Sigmoid colon (tissue), 7 donors: ENCODE results near the gene CACNA1E. TPM values are rescaled to one million over a fixed set of nuclear protein-coding genes. Genes with fewer than 3 reads are reported as not detected.

ENCODE experiments used
- DNase-seq: peaks from one replicate; pipeline ENCODE4 v3.0.0-alpha.2; 2019
- H3K27ac ChIP-seq, 4 donors: fragments of 200-600 bp; sonication (generic); one replicate each; pipeline ENCODE4 v1.5.1; 2016 to 2019; ENCODE audit warnings: mild to moderate bottlenecking in 1 of 4
- H3K27me3 ChIP-seq, 3 donors: fragments of 200-600 bp; sonication (generic); one replicate each; pipeline ENCODE4 v1.5.1; 2019; ENCODE audit warnings: mild to moderate bottlenecking in 1 of 3
- H3K36me3 ChIP-seq, 4 donors: fragments of 200-600 bp; sonication (generic); one replicate each; pipeline ENCODE4 v1.5.1; 2016 to 2019
- H3K4me1 ChIP-seq, 4 donors: fragments of 200-600 bp; sonication (generic); one replicate each; pipeline ENCODE4 v1.5.1; 2017 to 2019
- H3K4me3 ChIP-seq, 4 donors: fragments of 200-600 bp; sonication (generic); one replicate each; pipeline ENCODE4 v1.5.1; 2017 to 2019; ENCODE audit warnings: mild to moderate bottlenecking in 2 of 4, moderate library complexity in 1 of 4
- H3K9me3 ChIP-seq, 4 donors: fragments of 200-600 bp in 3 of 4; sonication (generic) in 3 of 4; one replicate each; pipeline versions ENCODE4 v1.5.1 to v1.6.1; 2013 to 2019
- EP300 ChIP-seq, 4 donors: sonication (generic); formaldehyde crosslinking; IDR thresholded peaks; one replicate each; pipeline ENCODE4 v1.6.1; 2017; ENCODE audit warnings: antibody characterized with exemption in 4 of 4
- POLR2A ChIP-seq, 2 donors: fragments of 450-650 bp; IDR thresholded peaks; one replicate each; pipeline ENCODE4 v1.6.1; 2016; ENCODE audit warnings: antibody characterized with exemption in 2 of 2, mild to moderate bottlenecking in 2 of 2, moderate library complexity in 2 of 2
- POLR2AphosphoS5 ChIP-seq, 4 donors: sonication (generic); formaldehyde crosslinking; IDR thresholded peaks; one replicate each; pipeline ENCODE4 v1.6.1; 2017; ENCODE audit warnings: antibody characterized with exemption in 4 of 4
- WGBS, 2 donors: extraction: QIAGEN DNeasy Blood & Tissue Kit; methylation state at CpG; one replicate each; pipeline ENCODE4 v1.1.7; 2013; 5-methylcytosine and 5-hydroxymethylcytosine counted together
- intact Hi-C: fragments of 100-400 bp; cut with DNase I; formaldehyde crosslinking; loops from one replicate; pipeline ENCODE4 v1.15.1; 2023
- polyA plus RNA-seq, 3 donors: library from polyadenylated mRNA; stranded (reverse); fragments of 200-250 nt; gene quantifications; one replicate each; pipeline ENCODE4 v1.2.3, GENCODE V29; 2013
- total RNA-seq, 4 donors: library from RNA; depleted of rRNA; stranded (reverse); fragments of >200 nt; gene quantifications; one replicate each; pipeline ENCODE4 v1.1.0, GENCODE V29; 2016
- TF ChIP-seq, protein P1 (sequence below), 4 experiments: fragments of 450-650 bp in 3 of 4; fragments of 200-600 bp in 1 of 4; IDR thresholded peaks; one replicate each; pipeline ENCODE4 v1.5.1; 2016 to 2019; ENCODE audit warnings: antibody characterized with exemption in 4 of 4, mild to moderate bottlenecking in 3 of 4, moderate library complexity in 2 of 4
- donor health status: healthy with polysubstance abuse.
- donor health status: Bipolar disorder and iron deficiency.
- donor health status: healthy.

CACNA1E gene
- total and polyA plus RNA-seq, 7 donors: 0.16 to 1.1 (median 0.36) TPM; not detected in 2

DNA sequence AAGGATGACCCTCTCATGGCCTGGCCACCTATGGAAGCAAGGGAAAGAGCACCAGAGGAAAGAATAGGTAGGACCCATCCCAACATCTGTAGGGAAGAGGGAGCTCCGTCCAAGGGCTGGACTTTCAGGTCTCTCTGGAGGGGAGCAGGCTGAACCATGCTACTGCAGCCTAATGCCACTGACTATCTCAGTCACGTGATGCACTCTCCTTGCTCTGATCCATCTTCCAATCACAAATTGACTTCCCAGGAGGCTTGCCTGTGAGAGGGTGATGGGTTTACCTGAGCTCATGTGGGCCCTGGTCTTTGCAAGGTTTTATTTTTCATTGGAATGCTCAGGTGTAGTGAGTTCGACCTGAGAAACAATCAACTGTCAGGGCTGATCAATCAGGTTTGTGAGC, 128.8 kb downstream of the CACNA1E start:
- peaks cover 0 to 7% (median 1%) of the 10 kb centered on the region in 4 donors for H3K9me3 ChIP-seq
- no peaks in the 10 kb centered on the region for H3K4me1 ChIP-seq
- TF ChIP-seq POLR2AphosphoS5 (IDR thresholded peaks at IDR 0.05) (no peak), POLR2A (IDR thresholded peaks at IDR 0.05) (no peak), EP300 (IDR thresholded peaks at IDR 0.05) (no peak)
- TF ChIP-seq, protein P1, sequence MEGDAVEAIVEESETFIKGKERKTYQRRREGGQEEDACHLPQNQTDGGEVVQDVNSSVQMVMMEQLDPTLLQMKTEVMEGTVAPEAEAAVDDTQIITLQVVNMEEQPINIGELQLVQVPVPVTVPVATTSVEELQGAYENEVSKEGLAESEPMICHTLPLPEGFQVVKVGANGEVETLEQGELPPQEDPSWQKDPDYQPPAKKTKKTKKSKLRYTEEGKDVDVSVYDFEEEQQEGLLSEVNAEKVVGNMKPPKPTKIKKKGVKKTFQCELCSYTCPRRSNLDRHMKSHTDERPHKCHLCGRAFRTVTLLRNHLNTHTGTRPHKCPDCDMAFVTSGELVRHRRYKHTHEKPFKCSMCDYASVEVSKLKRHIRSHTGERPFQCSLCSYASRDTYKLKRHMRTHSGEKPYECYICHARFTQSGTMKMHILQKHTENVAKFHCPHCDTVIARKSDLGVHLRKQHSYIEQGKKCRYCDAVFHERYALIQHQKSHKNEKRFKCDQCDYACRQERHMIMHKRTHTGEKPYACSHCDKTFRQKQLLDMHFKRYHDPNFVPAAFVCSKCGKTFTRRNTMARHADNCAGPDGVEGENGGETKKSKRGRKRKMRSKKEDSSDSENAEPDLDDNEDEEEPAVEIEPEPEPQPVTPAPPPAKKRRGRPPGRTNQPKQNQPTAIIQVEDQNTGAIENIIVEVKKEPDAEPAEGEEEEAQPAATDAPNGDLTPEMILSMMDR (IDR thresholded peaks at IDR 0.05): no peak
- no peaks in the 10 kb centered on the region for H3K36me3 ChIP-seq
- DNase-seq: no peak
- H3K27ac ChIP-seq: no peak overlapping the region
- WGBS, 2 donors: 82 to 84% methylated on average over 3 of the region's 3 CpGs
- no peaks in the 10 kb centered on the region for H3K27me3 ChIP-seq
- intact Hi-C loops: no loop called here
- no peak overlapping the region for H3K4me3 ChIP-seq

DNA sequence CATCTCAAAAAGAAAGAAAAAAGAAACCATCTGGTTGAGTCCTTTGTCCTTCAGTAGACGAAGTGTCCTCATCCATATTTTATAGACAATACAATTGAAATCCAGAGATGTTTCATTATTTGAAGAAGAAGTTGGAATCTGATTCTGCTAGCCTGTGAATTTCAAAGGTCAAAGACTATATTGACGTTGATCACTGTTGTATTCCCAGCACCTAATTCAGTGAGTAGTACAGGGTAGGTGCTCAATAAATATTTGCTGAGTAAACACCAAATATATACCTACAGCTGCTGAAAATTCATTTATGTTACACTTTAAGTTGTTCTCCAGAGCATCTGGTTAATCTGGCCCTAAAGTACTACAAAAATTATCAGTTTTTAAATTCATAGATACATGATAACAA, 135.2 kb downstream of the CACNA1E start:
- H3K27me3 ChIP-seq: no peaks in the 10 kb centered on the region
- no peak for TF ChIP-seq POLR2A (IDR thresholded peaks at IDR 0.05)
- TF ChIP-seq, protein P1 (IDR thresholded peaks at IDR 0.05): no peak
- TF ChIP-seq POLR2AphosphoS5 (IDR thresholded peaks at IDR 0.05): no peak
- TF ChIP-seq EP300 (IDR thresholded peaks at IDR 0.05): no peak
- 7 to 50% methylated on average over 2 of the region's 2 CpGs for WGBS, 2 donors
- H3K36me3 ChIP-seq: no peaks in the 10 kb centered on the region
- H3K9me3 ChIP-seq: peaks cover 0 to 4% (median 1%) of the 10 kb centered on the region in 4 donors
- H3K27ac ChIP-seq: no peak overlapping the region
- intact Hi-C loops: no loop called here
- DNase-seq: no peak
- H3K4me1 ChIP-seq: no peaks in the 10 kb centered on the region
- no peak overlapping the region for H3K4me3 ChIP-seq

DNA sequence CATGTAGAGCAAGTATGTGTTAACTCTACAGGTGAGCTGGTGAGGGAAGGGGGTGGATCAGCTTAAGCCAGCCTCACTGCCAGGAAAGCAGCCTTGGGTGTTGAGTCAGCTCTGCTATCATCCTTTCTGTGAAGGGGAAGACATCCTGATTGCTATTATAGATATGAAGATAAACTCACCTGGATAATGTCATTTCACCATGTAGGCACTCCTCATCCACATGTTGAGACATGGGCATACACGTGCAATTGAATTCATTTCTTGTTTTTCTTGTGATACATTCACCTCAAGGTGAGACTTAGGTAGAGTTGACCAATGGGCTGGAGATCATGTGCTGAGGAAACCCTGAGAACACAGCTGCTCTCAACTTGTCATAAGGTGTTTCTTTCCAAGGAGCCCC, 136.9 kb downstream of the CACNA1E start:
- no peaks in the 10 kb centered on the region for H3K27me3 ChIP-seq
- WGBS, 2 donors: 98 to 99% methylated on average over 1 of the region's 1 CpG
- H3K9me3 ChIP-seq: no peaks in the 10 kb centered on the region
- H3K4me3 ChIP-seq: no peak overlapping the region
- H3K27ac ChIP-seq: no peak overlapping the region
- H3K36me3 ChIP-seq: no peaks in the 10 kb centered on the region
- intact Hi-C loops: no loop called here
- H3K4me1 ChIP-seq: no peaks in the 10 kb centered on the region
- DNase-seq: no peak
- TF ChIP-seq, protein P1 (IDR thresholded peaks at IDR 0.05): no peak
- TF ChIP-seq POLR2A (IDR thresholded peaks at IDR 0.05) (no peak), EP300 (IDR thresholded peaks at IDR 0.05) (no peak), POLR2AphosphoS5 (IDR thresholded peaks at IDR 0.05) (no peak)

DNA sequence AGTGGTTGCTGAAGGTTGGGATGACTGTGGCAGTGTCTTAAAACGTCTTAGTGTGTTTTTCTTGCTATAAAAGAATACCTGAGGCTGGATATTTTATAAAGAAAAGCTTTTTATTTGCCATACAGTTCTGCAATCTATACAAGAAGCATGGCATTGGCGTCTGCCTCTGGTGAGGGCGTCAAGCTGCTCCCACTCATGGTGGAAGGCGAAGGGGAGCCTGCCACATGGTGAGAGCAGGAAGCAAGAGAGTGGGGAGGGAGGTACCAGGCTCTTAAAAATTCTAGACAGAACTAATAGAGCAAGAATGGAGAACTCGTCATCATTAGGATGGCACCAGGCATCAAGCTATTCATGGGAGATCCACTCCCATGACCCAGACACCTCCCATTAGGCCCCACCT, 140.5 kb downstream of the CACNA1E start:
- TF ChIP-seq POLR2A (IDR thresholded peaks at IDR 0.05): no peak
- TF ChIP-seq, protein P1 (IDR thresholded peaks at IDR 0.05): no peak
- no peak for TF ChIP-seq POLR2AphosphoS5 (IDR thresholded peaks at IDR 0.05)
- TF ChIP-seq EP300 (IDR thresholded peaks at IDR 0.05): no peak
- Histone ChIP-seq H3K4me3 (no peak overlapping the region), H3K4me1 (no peaks in the 10 kb centered on the region), H3K27me3 (no peaks in the 10 kb centered on the region), H3K9me3 (no peaks in the 10 kb centered on the region), H3K36me3 (no peaks in the 10 kb centered on the region), H3K27ac (no peak overlapping the region)
- DNase-seq: no peak
- intact Hi-C loops: no loop called here
- 62 to 71% methylated on average over 5 of the region's 5 CpGs for WGBS, 2 donors

DNA sequence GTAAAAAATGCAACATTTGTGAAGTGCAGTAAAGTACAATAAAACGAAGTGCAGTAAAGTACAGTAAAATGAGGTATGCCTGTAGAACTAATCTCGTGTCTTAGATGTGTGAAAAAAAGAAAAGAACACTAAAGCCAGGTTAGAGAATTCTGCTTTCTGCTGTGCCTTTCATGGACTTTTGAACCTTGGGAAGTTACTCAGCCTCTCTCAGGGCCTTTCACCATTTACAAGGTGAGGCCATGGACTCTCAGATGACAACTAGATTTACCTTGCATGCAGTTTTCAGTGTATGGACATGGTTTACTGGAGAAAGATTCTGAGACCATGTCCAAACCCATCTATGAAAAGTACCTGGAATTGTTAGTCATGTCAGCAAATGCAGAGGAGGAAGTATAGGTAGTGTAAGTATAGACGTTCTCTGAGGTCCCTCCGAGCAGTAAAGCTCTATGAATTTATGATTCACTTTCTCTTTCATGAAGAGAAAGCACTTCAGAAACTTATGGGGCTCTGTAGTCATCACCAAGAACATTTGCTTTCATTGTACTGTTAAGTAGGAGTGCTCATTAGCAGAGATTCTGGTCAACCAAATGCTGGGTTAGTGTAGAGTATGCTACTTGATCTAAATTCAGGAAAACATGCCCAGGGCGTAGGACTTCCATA, 143.1 kb downstream of the CACNA1E start:
- Histone ChIP-seq H3K4me3 (no peak overlapping the region), H3K27ac (no peak overlapping the region), H3K4me1 (no peaks in the 10 kb centered on the region), H3K36me3 (no peaks in the 10 kb centered on the region), H3K9me3 (no peaks in the 10 kb centered on the region), H3K27me3 (no peaks in the 10 kb centered on the region)
- intact Hi-C loops: no loop called here
- no peak for DNase-seq
- TF ChIP-seq, protein P1 (IDR thresholded peaks at IDR 0.05): no peak
- TF ChIP-seq POLR2AphosphoS5 (IDR thresholded peaks at IDR 0.05): no peak
- no peak for TF ChIP-seq EP300 (IDR thresholded peaks at IDR 0.05)
- no peak for TF ChIP-seq POLR2A (IDR thresholded peaks at IDR 0.05)
- 20 to 56% methylated on average over 5 of the region's 5 CpGs for WGBS, 2 donors
